ENCODE data around the gene FRMD4A.

The FRMD4A gene

DNA sequence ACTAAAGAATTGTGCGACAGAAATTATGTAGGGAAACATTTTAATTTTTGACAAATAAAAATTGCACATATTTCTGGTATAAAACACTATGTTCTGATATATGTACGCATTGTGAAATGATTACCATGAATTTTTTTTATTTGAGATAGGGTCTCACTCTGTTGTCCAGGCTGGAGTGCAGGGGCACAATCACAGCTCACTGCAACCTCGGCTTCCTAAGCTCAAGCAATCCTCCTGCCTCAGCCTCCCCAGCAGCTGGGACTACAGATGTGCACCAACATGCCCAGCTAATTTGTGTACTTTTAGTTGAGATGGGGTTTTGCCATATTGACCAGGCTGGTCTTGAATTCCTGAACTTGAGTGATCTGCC, 149.2 kb downstream of the FRMD4A start:
- DNase-seq = no peak

GRCh38 chr10:14180911-14181566, 149.7 kb downstream of the FRMD4A start:
- DNase-seq = no peak

- no peak for DNase-seq
These were observed 151.5 kb downstream of the FRMD4A start for GRCh38 chr10:14179251-14179650.

- peak; percentile 10 for DNase-seq
These were observed 156.8 kb downstream of the FRMD4A start for GRCh38 chr10:14173706-14174594.

DNA sequence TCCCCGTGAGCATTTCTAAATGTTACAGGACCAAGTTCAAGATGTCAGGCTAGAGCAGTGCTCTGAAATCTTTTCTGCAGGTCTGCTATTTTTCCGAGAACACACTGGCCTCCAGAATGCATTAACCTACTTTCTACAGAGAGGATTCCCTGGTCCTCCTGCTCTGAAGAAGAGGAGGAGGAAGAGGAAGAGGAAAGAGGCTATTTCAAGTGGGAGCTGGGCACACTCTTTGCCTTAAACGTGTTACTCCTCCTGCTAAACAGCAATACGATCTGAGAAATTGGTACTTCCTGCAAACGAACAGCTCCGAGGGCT, 157.4 kb downstream of the FRMD4A start:
- no peak for DNase-seq

- DNase-seq = no peak
These were observed 158.3 kb downstream of the FRMD4A start for GRCh38 chr10:14172336-14172950.

DNA sequence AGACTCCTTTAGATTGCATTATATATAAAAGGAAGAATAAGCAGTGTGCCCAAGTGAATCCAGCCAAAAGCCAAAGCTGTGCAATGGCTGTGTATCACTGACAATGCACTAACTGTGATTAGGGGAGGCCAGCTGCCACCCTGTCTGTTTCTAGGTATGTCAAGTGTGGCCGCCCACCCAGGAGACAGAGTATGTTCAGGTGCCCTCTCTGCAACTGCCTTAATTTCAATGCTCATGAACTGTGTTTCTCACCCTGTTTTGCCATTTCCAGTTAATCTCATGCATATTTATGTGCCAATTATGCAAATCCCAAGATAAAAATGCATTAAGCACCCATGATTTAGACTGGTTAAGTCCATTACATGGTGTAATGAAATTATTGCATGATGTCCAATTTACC, 159.4 kb downstream of the FRMD4A start:
- DNase-seq = no peak

DNA sequence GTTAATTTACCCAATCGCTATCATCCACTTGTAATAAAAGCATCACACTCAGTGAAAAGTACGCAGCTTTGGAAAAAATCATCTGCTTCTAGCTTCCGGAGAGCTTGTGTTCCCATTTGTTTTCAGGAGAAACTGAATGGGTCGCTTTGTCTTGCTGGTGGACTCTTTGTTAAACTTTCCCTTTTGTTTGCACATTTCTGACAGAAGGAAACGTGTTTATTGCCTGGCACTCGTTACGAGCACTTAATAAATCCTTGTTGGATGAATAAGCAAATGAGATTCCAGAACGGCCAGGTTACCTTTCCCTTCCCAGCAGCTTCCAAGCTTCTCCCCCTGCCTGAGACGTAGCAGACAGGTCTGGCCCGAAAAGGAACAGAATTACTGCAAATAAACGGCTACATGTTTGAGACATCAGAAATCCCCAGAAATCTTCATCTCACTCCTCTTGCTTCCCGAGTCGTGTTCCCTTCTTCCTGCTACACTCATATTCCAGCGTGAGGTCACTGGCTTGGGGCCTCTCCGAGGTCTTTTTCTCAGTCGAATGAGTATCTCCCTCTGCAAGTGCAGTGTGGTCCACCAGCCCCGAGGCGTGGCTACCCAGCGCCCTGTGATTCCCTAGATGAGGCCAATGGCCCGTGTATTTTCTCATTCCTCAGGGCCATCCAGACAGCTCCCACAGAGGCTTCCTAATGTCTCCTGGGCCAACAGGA, 167.2 kb downstream of the FRMD4A start:
- no peak for DNase-seq

- no peak for DNase-seq
These were observed 167.9 kb downstream of the FRMD4A start for GRCh38 chr10:14162629-14163344.

GRCh38 chr10:14162061-14162460, 168.7 kb downstream of the FRMD4A start:
- no peak for DNase-seq

- no peak for DNase-seq
These were observed 170.4 kb downstream of the FRMD4A start for GRCh38 chr10:14160299-14160698.

DNA sequence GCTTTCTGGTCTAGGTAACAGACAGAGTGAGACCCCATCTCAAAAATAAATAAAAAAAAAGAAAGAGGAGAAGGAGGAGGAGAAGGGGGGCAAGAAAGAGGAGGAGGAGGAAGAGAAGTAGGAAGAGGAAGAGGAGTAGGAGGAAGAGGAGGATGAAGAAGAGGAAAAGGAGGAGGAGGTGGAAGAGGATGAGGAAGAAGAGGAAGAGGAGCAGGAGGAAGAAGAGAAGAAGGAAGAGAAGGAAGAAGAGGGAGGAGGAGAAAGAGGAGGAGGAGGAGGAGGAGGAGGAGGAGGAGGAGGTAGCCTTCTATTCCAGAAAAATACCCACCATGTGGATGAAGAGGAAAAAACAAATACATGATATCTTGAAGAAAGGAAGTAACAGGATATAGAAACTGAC, 172.1 kb downstream of the FRMD4A start:
- DNase-seq = no peak

DNA sequence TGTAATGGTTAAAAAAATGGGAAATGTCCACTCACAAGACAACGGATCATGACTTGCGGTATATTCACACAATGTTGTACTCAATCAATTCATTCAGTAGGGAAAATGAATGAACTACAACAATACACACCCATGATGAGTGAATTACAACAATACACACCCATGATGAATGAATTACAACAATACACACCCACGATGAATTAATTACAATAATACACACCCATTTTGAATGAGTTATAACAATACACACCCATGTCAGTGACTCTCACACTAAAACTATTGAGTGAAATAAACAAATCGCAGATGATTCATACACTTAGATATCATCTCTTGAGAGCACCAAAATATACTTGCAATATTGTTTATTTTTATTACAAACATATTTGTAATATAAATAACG, 174.6 kb downstream of the FRMD4A start:
- DNase-seq = no peak

DNA sequence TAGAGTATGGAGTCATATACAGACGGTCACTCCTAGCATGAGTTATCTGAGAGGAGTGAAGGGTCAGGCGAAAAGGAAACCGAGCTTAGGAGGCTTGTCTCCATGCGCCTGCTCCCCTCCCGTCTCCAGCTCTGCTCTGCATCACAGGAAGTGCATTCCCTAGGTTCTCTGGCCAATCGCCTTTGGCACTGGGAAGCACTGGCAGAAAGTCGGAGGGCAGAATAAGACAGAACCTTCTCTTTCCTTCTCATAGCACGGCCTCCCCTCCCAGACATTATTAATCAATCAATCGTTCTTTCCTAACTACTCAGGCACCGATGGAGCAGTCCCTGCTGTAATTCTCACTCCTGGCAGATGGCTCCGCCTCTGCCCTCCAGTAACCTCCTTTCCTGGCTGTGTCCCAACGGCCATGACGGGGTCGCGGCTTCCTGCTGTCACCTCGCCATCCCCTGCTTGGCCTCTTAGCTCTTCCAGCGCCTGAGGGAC, 177.1 kb downstream of the FRMD4A start:
- DNase-seq = no peak

DNA sequence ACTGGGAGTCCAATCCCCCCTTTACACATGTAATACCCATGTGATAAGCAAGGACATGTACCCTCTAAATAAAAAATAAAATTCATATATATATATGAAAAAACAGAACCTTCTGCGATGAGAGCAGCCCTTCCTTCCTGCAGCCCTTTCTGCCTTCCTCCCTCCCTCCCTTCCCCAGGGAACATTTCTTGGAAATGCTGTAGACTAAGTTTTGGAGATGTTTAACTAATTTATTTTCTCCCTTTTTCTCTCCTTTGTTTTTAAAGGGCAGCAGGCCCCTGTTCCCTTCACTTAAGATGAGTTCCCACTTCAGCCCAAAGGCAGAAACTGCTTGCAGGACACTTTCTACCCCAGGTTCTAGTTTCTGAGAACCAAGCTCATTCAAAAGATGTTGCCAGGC, 179.2 kb downstream of the FRMD4A start:
- no peak for DNase-seq

DNA sequence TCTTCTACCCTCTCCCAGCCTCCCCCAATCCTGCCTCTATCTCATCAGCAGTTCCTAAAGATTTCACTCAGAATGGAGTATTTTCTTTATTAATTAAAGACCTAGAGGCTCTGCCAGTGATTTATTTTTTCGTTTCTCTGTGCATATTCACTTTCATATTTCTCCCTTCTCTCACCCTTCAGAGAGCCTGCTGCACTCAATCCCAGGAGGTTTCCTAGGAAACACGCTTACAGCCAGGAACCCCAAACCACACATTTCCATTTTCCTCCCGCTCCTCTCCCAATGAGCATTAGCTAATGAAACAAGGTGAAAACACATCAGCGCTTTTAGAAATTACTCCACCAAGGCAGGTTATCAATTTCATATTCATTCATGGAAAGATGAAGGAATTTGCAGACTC, 180.2 kb downstream of the FRMD4A start:
- DNase-seq = no peak

- DNase-seq = no peak
These were observed 184.2 kb downstream of the FRMD4A start for GRCh38 chr10:14146501-14146900.

DNA sequence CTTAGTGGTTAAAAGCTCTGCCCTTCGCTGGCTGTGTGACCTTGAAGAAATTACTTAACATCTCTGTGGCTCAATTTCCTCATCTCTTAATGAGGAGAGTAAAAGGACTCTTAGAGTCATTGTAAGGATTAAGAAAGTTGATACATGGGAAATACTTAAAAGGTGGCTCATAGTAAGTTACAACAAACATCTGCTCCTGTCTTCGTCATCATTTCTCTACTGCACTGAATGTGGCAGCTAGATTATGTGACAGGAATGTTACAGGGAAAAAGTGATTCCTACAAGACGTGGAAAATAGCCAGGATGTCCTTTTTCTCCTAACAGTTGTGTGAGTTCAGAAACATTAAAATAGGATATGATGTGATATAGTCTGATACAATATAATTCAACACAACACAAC, 184.7 kb downstream of the FRMD4A start:
- DNase-seq = no peak

GRCh38 chr10:14144451-14144850, 186.3 kb downstream of the FRMD4A start:
- DNase-seq = no peak

DNA sequence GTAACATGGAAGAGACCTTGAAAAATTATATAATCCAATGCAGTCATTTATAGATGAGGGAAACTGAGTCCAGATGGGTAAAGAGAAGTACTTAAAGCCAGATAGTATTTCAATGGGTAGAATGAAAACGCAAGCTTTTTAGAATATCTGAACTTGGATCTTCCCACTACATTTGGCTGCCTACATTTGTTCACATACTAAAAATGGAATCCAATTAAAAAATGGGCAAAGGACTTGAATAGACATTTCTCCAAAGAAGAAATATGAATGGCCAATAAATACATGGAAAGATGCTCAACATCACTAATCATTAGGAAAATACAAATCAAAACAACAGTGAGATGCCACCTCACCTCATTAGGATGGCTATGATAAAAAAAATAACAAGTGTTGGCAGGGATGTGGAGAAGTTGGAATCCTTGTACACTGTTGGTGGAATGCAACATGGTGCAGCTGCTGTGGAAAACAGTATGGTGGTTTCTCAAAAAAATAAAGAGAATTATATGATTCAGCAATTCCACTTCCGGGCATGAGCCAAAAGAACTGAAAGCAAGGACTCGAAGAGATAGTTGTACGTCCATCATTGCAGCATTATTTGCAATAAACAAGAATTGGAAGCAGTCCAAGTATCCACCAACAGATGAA, 188.0 kb downstream of the FRMD4A start:
- no peak for DNase-seq

DNA sequence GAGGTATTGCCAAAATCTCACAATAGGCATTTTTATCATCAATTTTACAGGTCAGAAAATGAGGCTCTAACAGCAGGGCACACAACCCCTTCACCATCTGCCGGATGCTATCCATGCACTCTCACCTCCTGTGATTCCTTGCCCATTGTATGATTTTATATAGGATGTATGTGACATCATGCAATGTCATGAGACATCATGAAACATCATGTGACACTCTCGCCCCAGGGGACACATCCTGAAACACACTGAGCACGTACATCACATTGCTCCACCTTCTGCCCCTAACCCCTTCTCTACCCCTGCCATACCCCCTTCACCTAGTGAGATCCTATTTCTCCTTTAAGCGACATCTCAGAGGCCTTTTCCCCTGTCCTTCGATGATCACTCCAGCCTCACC, 189.4 kb downstream of the FRMD4A start:
- DNase-seq = no peak

DNA sequence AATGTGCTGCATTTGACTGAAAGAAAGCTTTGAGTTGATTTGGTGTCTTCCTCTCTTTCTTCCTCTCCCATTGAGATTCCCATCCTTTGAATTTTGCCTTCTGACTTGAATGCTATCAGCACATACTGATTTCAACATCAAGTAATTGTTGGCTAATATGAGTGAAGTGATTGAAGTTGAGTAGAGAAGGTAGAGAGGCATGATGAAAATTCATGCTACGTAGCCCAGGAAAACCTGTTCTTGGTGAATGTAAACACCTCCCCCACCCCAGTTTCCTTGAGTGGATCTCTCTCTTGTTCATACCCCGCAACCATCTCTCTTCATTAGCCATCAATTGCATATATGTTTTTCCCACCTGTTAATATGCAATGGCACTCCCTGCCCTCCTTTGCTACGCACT, 193.3 kb downstream of the FRMD4A start:
- no peak for DNase-seq
